ENCODE results near the gene CHRNB4.

CHRNB4 gene

GRCh38 chr15:78630886-78631633, 9.9 kb downstream of the CHRNB4 start:
- ATAC-seq, result no peak
- TF ChIP-seq SNAI2 (CRISPR knock-in tag; IDR thresholded peaks at IDR 0.05) (no peak), TOX (CRISPR knock-in tag; IDR thresholded peaks at IDR 0.05; ENCODE audit: borderline replicate concordance) (no peak)

GRCh38 chr15:78629716-78630065, 11.3 kb downstream of the CHRNB4 start:
- TF ChIP-seq ESRRG (CRISPR knock-in tag; IDR thresholded peaks at IDR 0.05) (no peak), CSRNP3 (CRISPR knock-in tag; IDR thresholded peaks at IDR 0.05) (no peak), BACH2 (CRISPR knock-in tag; IDR thresholded peaks at IDR 0.05; ENCODE audit: borderline replicate concordance) (no peak), SNAI2 (CRISPR knock-in tag; IDR thresholded peaks at IDR 0.05) (no peak), PPARA (CRISPR knock-in tag; IDR thresholded peaks at IDR 0.05; ENCODE audit: borderline replicate concordance) (no peak), TSHZ2 (CRISPR knock-in tag; IDR thresholded peaks at IDR 0.05) (no peak), ZFP3 (CRISPR knock-in tag; IDR thresholded peaks at IDR 0.05) (no peak), ZC3H10 (CRISPR knock-in tag; IDR thresholded peaks at IDR 0.05) (no peak), ZNF8 (CRISPR knock-in tag; IDR thresholded peaks at IDR 0.05) (no peak), ARNTL (CRISPR knock-in tag; IDR thresholded peaks at IDR 0.05; ENCODE audit: borderline replicate concordance, low read depth) (no peak), GLIS3 (CRISPR knock-in tag; IDR thresholded peaks at IDR 0.05) (no peak), ISL1 (CRISPR knock-in tag; IDR thresholded peaks at IDR 0.05) (no peak), POU6F1 (CRISPR knock-in tag; IDR thresholded peaks at IDR 0.05; ENCODE audit: borderline replicate concordance, low read depth) (no peak), OSR1 (CRISPR knock-in tag; IDR thresholded peaks at IDR 0.05) (no peak), CSDC2 (CRISPR knock-in tag; IDR thresholded peaks at IDR 0.05) (no peak), ZNF565 (CRISPR knock-in tag; conservative IDR thresholded peaks at IDR 0.05; ENCODE audit: low read depth) (no peak), ZNF70 (CRISPR knock-in tag; IDR thresholded peaks at IDR 0.05) (no peak), CREB5 (CRISPR knock-in tag; IDR thresholded peaks at IDR 0.05; ENCODE audit: low read depth) (no peak), ZFP30 (CRISPR knock-in tag; IDR thresholded peaks at IDR 0.05) (no peak)
- no peak for ATAC-seq

- TF ChIP-seq PPARA (CRISPR knock-in tag; IDR thresholded peaks at IDR 0.05; ENCODE audit: borderline replicate concordance) (no peak), ZNF8 (CRISPR knock-in tag; IDR thresholded peaks at IDR 0.05) (no peak), ZFP3 (CRISPR knock-in tag; IDR thresholded peaks at IDR 0.05) (no peak), ZC3H10 (CRISPR knock-in tag; IDR thresholded peaks at IDR 0.05) (no peak), ISL1 (CRISPR knock-in tag; IDR thresholded peaks at IDR 0.05) (no peak), PATZ1 (CRISPR knock-in tag; IDR thresholded peaks at IDR 0.05; ENCODE audit: borderline replicate concordance) (no peak), SNAI2 (CRISPR knock-in tag; IDR thresholded peaks at IDR 0.05) (no peak), GLIS3 (CRISPR knock-in tag; IDR thresholded peaks at IDR 0.05) (no peak)
- no peak for ATAC-seq
Measured at GRCh38 chr15:78629031-78629715, 11.8 kb downstream of the CHRNB4 start.
